ENCODE data around the gene C2orf69. TPM values are rescaled to one million over a fixed set of nuclear protein-coding genes. Genes with fewer than 3 reads are reported as not detected.

C2orf69 gene
- total and polyA plus RNA-seq, 2 of the 13 experiments (the other 11 are each of a cell fraction or from before 2014, with no cell fraction given), result 4.8 to 19.3 TPM

- no peak for TF ChIP-seq HIC2 (CRISPR knock-in tag; IDR thresholded peaks at IDR 0.05; ENCODE audit: low read depth)
- no peak for TF ChIP-seq ZNF589 (CRISPR knock-in tag; conservative IDR thresholded peaks at IDR 0.05)
- no peak for TF ChIP-seq XRCC5 (optimal IDR thresholded peaks at IDR 0.05; ENCODE audit: low read length)
- peak; percentile 91 for TF ChIP-seq ZNF362 (CRISPR knock-in tag; IDR thresholded peaks at IDR 0.05; ENCODE audit: borderline replicate concordance)
- TF ChIP-seq PAXIP1 (CRISPR knock-in tag; conservative IDR thresholded peaks at IDR 0.05), result no peak
- no peak for TF ChIP-seq TBL1XR1 (IDR thresholded peaks at IDR 0.05; ENCODE audit: borderline replicate concordance, low read length, partially characterized antibody)
- TF ChIP-seq NR2F2 (IDR thresholded peaks at IDR 0.05; ENCODE audit: borderline replicate concordance, low read depth), result no peak
- no peak for TF ChIP-seq ZNF318 (CRISPR knock-in tag; IDR thresholded peaks at IDR 0.05)
- no peak for TF ChIP-seq PRDM10 (CRISPR knock-in tag; IDR thresholded peaks at IDR 0.05; ENCODE audit: low read depth)
- no peak for TF ChIP-seq ZBTB8A (CRISPR knock-in tag; IDR thresholded peaks at IDR 0.05; ENCODE audit: borderline replicate concordance, low read depth)
These were observed 29.3 kb downstream of the C2orf69 start (continued) for GRCh38 chr2:199940373-199940772.

All from HepG2 (cell line).